PFSK-1 (cell line): ENCODE data around the gene GPSM1.

Experiments
- FOXP2 ChIP-seq: optimal IDR thresholded peaks from 2 replicates; pipeline ENCODE3; 2011; ENCODE audit warnings: borderline replicate concordance, control low read depth, inconsistent platforms; ENCODE audit not compliant: insufficient read depth; ENCODE audit errors: extremely low read length, extremely low read depth
- POLR2AphosphoS5 ChIP-seq: IDR thresholded peaks from 2 replicates; pipeline ENCODE4 v1.6.1; 2012; ENCODE audit warnings: low read depth, mild to moderate bottlenecking, control low read depth, low read length, moderate library complexity
- REST ChIP-seq, 2 experiments: IDR thresholded peaks; 2 replicates each; pipeline versions ENCODE4 v1.6.1 to v1.8.0; 2011 to 2012; ENCODE audit warnings: low read depth in 2 of 2, low read length in 2 of 2, control low read depth in 1 of 2, inconsistent platforms in 1 of 2, mild to moderate bottlenecking in 1 of 2, moderate library complexity in 1 of 2; ENCODE audit not compliant: insufficient read depth in 1 of 2
- SIN3A ChIP-seq: IDR thresholded peaks from 2 replicates; pipeline ENCODE4 v1.6.1; 2012; ENCODE audit warnings: mild to moderate bottlenecking, low read length, moderate library complexity, borderline replicate concordance; ENCODE audit not compliant: insufficient read depth
- TAF1 ChIP-seq: IDR thresholded peaks from 2 replicates; pipeline ENCODE4 v1.6.1; 2012; ENCODE audit warnings: low read length, control low read depth, borderline replicate concordance; ENCODE audit not compliant: insufficient read depth

GRCh38 chr9:136282272-136282861, 45.0 kb upstream of the GPSM1 start:
- TF ChIP-seq REST (IDR thresholded peaks at IDR 0.05; ENCODE audit: insufficient read depth in 1 of 2, low read depth in 2 of 2, low read length in 2 of 2) (no peak), POLR2AphosphoS5 (no peak), SIN3A (no peak), TAF1 (no peak), FOXP2 (no peak)
